GM12874 (cell line): ENCODE results near the gene RAB44.

Experiments
- CTCF ChIP-seq: IDR thresholded peaks from 2 replicates; pipeline ENCODE4 v1.5.1; 2011; ENCODE audit warnings: low read depth, mild to moderate bottlenecking, control low read depth, low read length, moderate library complexity; ENCODE audit not compliant: insufficient read depth

RAB44 gene

GRCh38 chr6:36769183-36769675 is 71.6 kb downstream of the RAB44 start:
- no peak for TF ChIP-seq CTCF

GRCh38 chr6:36769676-36770499 is 72.3 kb downstream of the RAB44 start:
- TF ChIP-seq CTCF, result no peak

- no peak for TF ChIP-seq CTCF
These were observed 73.5 kb downstream of the RAB44 start for GRCh38 chr6:36771145-36771544.

- no peak for TF ChIP-seq CTCF
These were observed 74.8 kb downstream of the RAB44 start for GRCh38 chr6:36772397-36772796.

- no peak for TF ChIP-seq CTCF
These were observed 76.7 kb downstream of the RAB44 start for GRCh38 chr6:36774331-36774730.

- no peak for TF ChIP-seq CTCF
These were observed 78.5 kb downstream of the RAB44 start for GRCh38 chr6:36776167-36776566.

GRCh38 chr6:36777801-36778200 is 80.2 kb downstream of the RAB44 start:
- no peak for TF ChIP-seq CTCF
